CMK (cell line): Measurements from ENCODE around the gene DMP1.
"Not testable (repeated sequence)": the region's sequence is repeated elsewhere in the genome, so short reads cannot be mapped to it uniquely, and the experiment has no call there.

Experiments used
- DNase-seq: peaks from one replicate; pipeline ENCODE4 v3.0.0-alpha.2; 2010; ENCODE audit warnings: low read depth

DMP1 gene

GRCh38 chr4:87680271-87680670 is 30.2 kb downstream of the DMP1 start:
- DNase-seq = no peak

GRCh38 chr4:87688316-87688715 is 38.2 kb downstream of the DMP1 start:
- DNase-seq = no peak

- DNase-seq = not testable (repeated sequence)
These were observed 40.9 kb downstream of the DMP1 start for GRCh38 chr4:87690947-87691346.

GRCh38 chr4:87692060-87692459 is 42.0 kb downstream of the DMP1 start:
- DNase-seq = not testable (repeated sequence)

GRCh38 chr4:87697272-87697671 is 47.2 kb downstream of the DMP1 start:
- DNase-seq = no peak

- no peak for DNase-seq
These were observed 47.9 kb downstream of the DMP1 start for GRCh38 chr4:87697945-87698344.

GRCh38 chr4:87698394-87698793 is 48.3 kb downstream of the DMP1 start:
- DNase-seq = no peak

GRCh38 chr4:87704001-87704400 is 53.9 kb downstream of the DMP1 start:
- DNase-seq = no peak

GRCh38 chr4:87707279-87707918 is 57.3 kb downstream of the DMP1 start:
- DNase-seq = no peak
